Hepatocyte (in vitro differentiated cells): ENCODE results near the gene PACSIN3. TPM values are rescaled to one million over a fixed set of nuclear protein-coding genes. Genes with fewer than 3 reads are reported as not detected.

Experiments
- DNase-seq: peaks from one replicate; pipeline ENCODE4 v3.0.0-alpha.2; 2016; ENCODE audit warnings: low spot score
- H2AFZ ChIP-seq: fragments of 200-600 bp; sonication (generic); 2 replicates; pipeline ENCODE4 v1.6.0; 2016; ENCODE audit warnings: antibody characterized with exemption, mild to moderate bottlenecking
- H3K27ac ChIP-seq: fragments of 200-600 bp; sonication (generic); 2 replicates; pipeline ENCODE4 v1.5.1; 2016; ENCODE audit warnings: mild to moderate bottlenecking
- H3K27me3 ChIP-seq: fragments of 200-600 bp; sonication (generic); 2 replicates; pipeline ENCODE4 v1.6.1; 2016
- H3K36me3 ChIP-seq: fragments of 200-600 bp; sonication (generic); replicated peaks from 2 replicates; pipeline ENCODE4 v1.5.1; 2016; ENCODE audit warnings: low read depth; ENCODE audit not compliant: insufficient read depth
- H3K4me1 ChIP-seq: fragments of 200-600 bp; sonication (generic); 2 replicates; pipeline ENCODE4 v1.5.1; 2016; ENCODE audit warnings: mild to moderate bottlenecking, moderate library complexity; ENCODE audit not compliant: insufficient read depth
- H3K4me2 ChIP-seq: fragments of 200-600 bp; sonication (generic); 2 replicates; pipeline ENCODE4 v1.6.0; 2016
- H3K4me3 ChIP-seq: fragments of 200-600 bp; sonication (generic); 2 replicates; pipeline ENCODE4 v1.5.1; 2016; ENCODE audit warnings: mild to moderate bottlenecking
- H3K79me2 ChIP-seq: fragments of 200-600 bp; sonication (generic); 2 replicates; pipeline ENCODE4 v1.6.0; 2017; ENCODE audit warnings: mild to moderate bottlenecking
- H3K9me2 ChIP-seq: fragments of 200-600 bp; sonication (generic); replicated peaks from 2 replicates; pipeline ENCODE4 v1.6.0; 2017; ENCODE audit warnings: mild to moderate bottlenecking; ENCODE audit not compliant: insufficient read depth
- H3K9me3 ChIP-seq: fragments of 200-600 bp; sonication (generic); 2 replicates; pipeline ENCODE4 v1.5.1; 2016; ENCODE audit warnings: low read depth, mild to moderate bottlenecking
- H4K20me1 ChIP-seq: fragments of 200-600 bp; sonication (generic); 2 replicates; pipeline ENCODE4 v1.6.0; 2016; ENCODE audit warnings: mild to moderate bottlenecking; ENCODE audit not compliant: insufficient read depth, poor library complexity, severe bottlenecking
- CTCF ChIP-seq: fragments of 200-600 bp; sonication (generic); IDR thresholded peaks from 2 replicates; pipeline ENCODE4 v1.5.1; 2016; ENCODE audit warnings: antibody characterized with exemption, mild to moderate bottlenecking; ENCODE audit not compliant: poor library complexity
- EZH2 ChIP-seq: fragments of 200-600 bp; sonication (generic); IDR thresholded peaks from 2 replicates; pipeline ENCODE4 v1.6.1; 2016; ENCODE audit warnings: antibody characterized with exemption, mild to moderate bottlenecking, borderline replicate concordance
- EZH2phosphoT487 ChIP-seq: fragments of 200-600 bp; sonication (generic); IDR thresholded peaks from one replicate; pipeline ENCODE4 v1.6.1; 2018; ENCODE audit warnings: antibody characterized with exemption, mild to moderate bottlenecking, low read depth, moderate library complexity; ENCODE audit not compliant: unreplicated experiment, severe bottlenecking
- WGBS: methylation state at CpG from one replicate; pipeline ENCODE4 v1.1.6; 2016; ENCODE audit warnings: low lambda C conversion rate; ENCODE audit errors: missing lambda C conversion rate; 5-methylcytosine and 5-hydroxymethylcytosine counted together
- polyA plus RNA-seq: library from polyadenylated mRNA; unstranded; fragments of >200 nt; fragmentation: Nextera tagmentation; extraction: Ambion mirVana; gene quantifications from 2 replicates; pipeline ENCODE4 v1.2.1, GENCODE V29; 2016
- total RNA-seq: library from RNA; depleted of rRNA; stranded (reverse); fragments of >200 nt; gene quantifications from 2 replicates; pipeline ENCODE4 v1.2.3, GENCODE V29; 2014

The PACSIN3 gene
- total and polyA plus RNA-seq, 2 experiments from 2014 or later, result 53.7 to 70.7 TPM

DNA sequence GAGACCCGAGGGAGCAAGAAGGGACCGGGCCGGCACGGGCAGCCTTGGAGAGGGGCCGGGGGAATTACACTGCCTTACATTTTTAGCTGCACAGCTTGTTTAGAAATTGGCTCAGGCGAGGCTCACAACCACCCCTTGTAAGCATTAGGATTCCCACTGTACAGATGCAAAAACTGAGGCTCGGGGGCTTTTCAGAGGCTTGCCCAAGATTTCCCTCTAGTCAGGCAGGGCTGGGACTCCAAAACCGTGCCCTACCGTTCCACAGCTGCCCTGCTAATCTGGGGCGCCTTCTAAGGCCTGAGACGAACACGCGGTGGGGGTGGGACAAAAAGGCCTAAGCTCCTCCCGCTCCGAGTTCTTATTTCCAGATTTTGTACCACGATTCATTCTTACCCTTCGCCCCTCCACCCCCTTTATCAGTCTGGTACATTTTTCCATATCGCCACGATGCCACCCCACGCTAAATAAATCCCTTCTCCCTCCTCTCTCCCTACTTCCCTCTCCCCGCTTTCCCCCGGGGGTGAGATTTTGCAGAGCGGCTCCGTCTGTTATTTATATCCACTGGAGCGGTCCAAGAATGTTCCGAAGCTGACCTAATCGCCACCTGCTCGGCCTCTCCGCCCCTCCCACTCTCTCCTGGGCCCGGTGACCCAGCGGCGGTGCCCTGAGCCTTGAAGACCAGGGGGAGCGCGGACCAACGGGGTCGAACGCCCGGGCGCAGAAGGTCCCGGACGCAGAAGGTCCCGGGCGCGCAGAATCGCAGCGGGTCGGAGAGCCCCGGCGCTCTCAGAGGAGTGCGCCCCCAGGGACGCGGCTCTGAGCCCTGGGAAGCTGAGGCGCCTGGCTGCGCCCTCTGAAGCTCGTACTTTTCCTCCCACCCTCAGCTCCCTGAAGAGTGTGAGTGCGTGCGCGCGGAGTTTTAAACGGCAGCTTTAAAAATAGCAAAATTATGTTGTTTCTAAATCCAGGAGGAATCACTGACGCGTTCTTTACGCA, 764 bp upstream of the PACSIN3 start:
- TF ChIP-seq EZH2, result no peak
- no peaks in the 10 kb centered on the region for H3K27me3 ChIP-seq
- H3K4me2 ChIP-seq, result peak overlapping the region; percentile 96
- H4K20me1 ChIP-seq, result no peaks in the 10 kb centered on the region
- H3K9me2 ChIP-seq, result no peaks in the 10 kb centered on the region
- H3K27ac ChIP-seq, result peak overlapping the region; percentile 99
- H3K36me3 ChIP-seq, result no peaks in the 10 kb centered on the region
- peak overlapping the region; percentile 97 for H3K4me3 ChIP-seq
- WGBS, result 2% methylated on average over 63 of the region's 63 CpGs
- peaks cover 36% of the 10 kb centered on the region for H3K79me2 ChIP-seq
- H3K9me3 ChIP-seq, result no peaks in the 10 kb centered on the region
- peak overlapping the region; percentile 52 for H2AFZ ChIP-seq
- peaks cover 43% of the 10 kb centered on the region for H3K4me1 ChIP-seq
- DNase-seq, result peak; percentile 75

DNA sequence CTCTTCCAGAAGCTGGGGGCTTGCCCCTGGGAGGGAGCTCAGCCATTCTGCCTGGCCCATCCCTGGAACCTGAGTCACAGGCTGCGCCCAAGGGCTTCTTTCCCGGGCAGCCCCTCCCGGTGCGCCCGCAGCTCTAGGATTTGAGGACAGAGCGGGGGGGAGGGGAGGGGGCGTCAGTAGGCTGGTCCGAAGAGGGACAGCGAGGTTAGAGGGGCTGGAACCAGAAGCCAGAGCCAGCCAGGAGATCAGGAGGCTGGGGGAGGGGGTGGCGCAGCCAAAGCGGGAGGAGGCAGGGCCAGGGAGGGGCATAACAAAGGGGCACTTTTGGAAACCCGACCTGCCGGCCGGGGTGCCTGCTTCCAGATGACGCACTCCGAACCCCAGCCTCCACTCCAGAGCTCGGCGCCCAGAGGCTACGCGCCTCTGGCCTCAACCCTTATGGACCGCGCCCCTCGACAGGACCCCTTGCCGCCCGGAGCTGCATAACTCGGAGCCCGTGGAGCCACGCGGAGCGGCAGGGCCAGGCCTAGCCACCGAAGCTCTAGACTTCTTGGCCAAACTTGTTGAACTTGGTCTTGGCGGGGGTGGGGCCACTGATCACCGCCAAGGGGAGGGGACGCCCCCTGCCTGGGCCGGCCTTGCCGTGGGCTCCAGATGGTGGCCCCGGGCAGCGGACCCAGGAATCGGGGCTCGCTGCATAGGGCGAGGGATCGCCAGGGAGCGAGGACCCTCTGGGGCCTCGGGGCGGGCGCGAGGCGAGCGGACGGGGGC, 744 bp downstream of the PACSIN3 start:
- H3K36me3 ChIP-seq, result no peaks in the 10 kb centered on the region
- TF ChIP-seq EZH2phosphoT487, result no peak
- H4K20me1 ChIP-seq, result no peaks in the 10 kb centered on the region
- WGBS, result 2% methylated on average over 34 of the region's 50 CpGs
- peaks cover 43% of the 10 kb centered on the region for H3K4me1 ChIP-seq
- DNase-seq, result peak; percentile 78
- H3K27ac ChIP-seq, result peak overlapping the region; percentile 99
- H3K27me3 ChIP-seq, result no peaks in the 10 kb centered on the region
- peak overlapping the region; percentile 97 for H3K4me3 ChIP-seq
- no peaks in the 10 kb centered on the region for H3K9me3 ChIP-seq
- peak overlapping the region; percentile 96 for H2AFZ ChIP-seq
- H3K9me2 ChIP-seq, result no peaks in the 10 kb centered on the region
- H3K4me2 ChIP-seq, result peak overlapping the region; percentile 96
- peaks cover 49% of the 10 kb centered on the region for H3K79me2 ChIP-seq

GRCh38 chr11:47184711-47185304, 1.4 kb downstream of the PACSIN3 start:
- DNase-seq, result peak; percentile 70
- H3K9me3 ChIP-seq, result no peaks in the 10 kb centered on the region

More at GRCh38 chr11:47184711-47185304, 1.4 kb downstream of the PACSIN3 start:
- TF ChIP-seq CTCF (no peak), EZH2phosphoT487 (no peak), EZH2 (no peak)
- Histone ChIP-seq H3K4me2 (peak overlapping the region; percentile 96), H2AFZ (peak overlapping the region; percentile 96), H3K4me1 (peaks cover 43% of the 10 kb centered on the region), H3K9me2 (no peaks in the 10 kb centered on the region), H3K4me3 (peak overlapping the region; percentile 97), H4K20me1 (no peaks in the 10 kb centered on the region), H3K36me3 (no peaks in the 10 kb centered on the region), H3K27ac (peak overlapping the region; percentile 99), H3K79me2 (peaks cover 54% of the 10 kb centered on the region), H3K27me3 (no peaks in the 10 kb centered on the region)
- 14% methylated on average over 11 of the region's 13 CpGs for WGBS
